ENCODE measurements around the gene GTF3C2.
A peak's percentile ranks its signal among the peaks of the same experiment; 100 is the strongest.

- TF ChIP-seq TAF1 (IDR thresholded peaks at IDR 0.05; ENCODE audit: low read depth), result peak; percentile 83; the same call in 1 of the 2 replicates
- no peak; the same call in 1 of the 2 replicates for TF ChIP-seq EP300 (IDR thresholded peaks at IDR 0.05; ENCODE audit: borderline replicate concordance)
These were observed at the start of gene GTF3C2 for GRCh38 chr2:27356382-27357181.

Measured in Ishikawa (cell line).